CD14-positive monocyte (primary cell): ENCODE results near the gene FOXP1. TPM values are rescaled to one million over a fixed set of nuclear protein-coding genes. Genes with fewer than 3 reads are reported as not detected.

Experiments used
- DNase-seq, 3 donors: peaks; one replicate each; pipeline ENCODE4 v3.0.0-alpha.2; 2011 to 2022
- H2AFZ ChIP-seq: 2 replicates; pipeline ENCODE4 v1.6.0; 2012; ENCODE audit warnings: mild to moderate bottlenecking, low read depth, low read length, inconsistent platforms; ENCODE audit not compliant: insufficient read depth, poor library complexity, severe bottlenecking
- H3K27ac ChIP-seq, 2 donors: 1 replicate in 1 of 2; 2 replicates in 1 of 2; pipeline ENCODE4 v1.5.1; 2012 to 2013; ENCODE audit warnings: low read length in 2 of 2, control low read depth in 1 of 2, inconsistent platforms in 1 of 2, low read depth in 1 of 2, mild to moderate bottlenecking in 1 of 2
- H3K27me3 ChIP-seq, 2 donors: one replicate each; pipeline versions ENCODE4 v1.6.0 to v1.6.1; 2011 to 2013; ENCODE audit warnings: low read length in 2 of 2; ENCODE audit not compliant: control insufficient read depth in 2 of 2, insufficient read depth in 2 of 2
- H3K36me3 ChIP-seq, 2 donors: replicated peaks in 1 of 2; 1 replicate in 1 of 2; 2 replicates in 1 of 2; pipeline versions ENCODE4 v1.5.1 to v1.6.1; 2012 to 2013; ENCODE audit warnings: low read length in 2 of 2, control low read depth in 1 of 2, inconsistent platforms in 1 of 2, mild to moderate bottlenecking in 1 of 2; ENCODE audit not compliant: insufficient read depth in 2 of 2, control insufficient read depth in 1 of 2
- H3K4me1 ChIP-seq, 2 donors: 1 replicate in 1 of 2; 2 replicates in 1 of 2; pipeline versions ENCODE4 v1.5.1 to v1.6.1; 2012 to 2013; ENCODE audit warnings: low read length in 2 of 2, control low read depth in 1 of 2, inconsistent platforms in 1 of 2, mild to moderate bottlenecking in 1 of 2, moderate library complexity in 1 of 2; ENCODE audit not compliant: insufficient read depth in 2 of 2, control insufficient read depth in 1 of 2
- H3K4me2 ChIP-seq: replicated peaks from 2 replicates; pipeline ENCODE3; 2012; ENCODE audit warnings: low read length, moderate library complexity, mild to moderate bottlenecking; ENCODE audit not compliant: poor library complexity, severe bottlenecking; ENCODE audit errors: extremely low read depth
- H3K4me3 ChIP-seq, 3 experiments: fragments of 200-600 bp in 1 of 3; sonication (generic) in 1 of 3; replicated peaks in 1 of 3; 1 replicate in 2 of 3; 2 replicates in 1 of 3; pipeline ENCODE4 v1.5.1; 2011 to 2013; ENCODE audit warnings: low read length in 3 of 3, mild to moderate bottlenecking in 3 of 3, control low read depth in 2 of 3, low read depth in 2 of 3, inconsistent platforms in 1 of 3, moderate library complexity in 1 of 3
- H3K79me2 ChIP-seq: 2 replicates; pipeline ENCODE4 v1.6.0; 2012; ENCODE audit warnings: mild to moderate bottlenecking, control low read depth, inconsistent platforms, low read length, moderate library complexity; ENCODE audit not compliant: insufficient read depth
- H3K9ac ChIP-seq: 2 replicates; pipeline ENCODE4 v1.6.0; 2017; ENCODE audit warnings: low read length, mild to moderate bottlenecking; ENCODE audit not compliant: insufficient read depth, poor library complexity, severe bottlenecking
- H3K9me3 ChIP-seq, 2 donors: replicated peaks in 1 of 2; 1 replicate in 1 of 2; 2 replicates in 1 of 2; pipeline versions ENCODE4 v1.5.1 to v1.6.1; 2012 to 2013; ENCODE audit warnings: low read length in 2 of 2, control low read depth in 1 of 2; ENCODE audit not compliant: control insufficient read depth in 1 of 2, insufficient read depth in 1 of 2
- H4K20me1 ChIP-seq: 2 replicates; pipeline ENCODE4 v1.6.0; 2012; ENCODE audit warnings: mild to moderate bottlenecking, low read length, control low read depth, moderate library complexity; ENCODE audit not compliant: insufficient read depth
- H3K27ac Mint-ChIP-seq, 7 donors: one replicate each; pipeline ENCODE4 v1.8.0; 2020; ENCODE audit warnings: mild to moderate bottlenecking in 7 of 7, mixed read lengths in 7 of 7, moderate library complexity in 6 of 7, inconsistent platforms in 2 of 7
- H3K27me3 Mint-ChIP-seq, 3 donors: one replicate each; pipeline ENCODE4 v1.8.0; 2021 to 2022; ENCODE audit warnings: low read depth in 3 of 3, mild to moderate bottlenecking in 3 of 3, mixed read lengths in 3 of 3, moderate library complexity in 3 of 3, inconsistent platforms in 1 of 3
- H3K36me3 Mint-ChIP-seq, 2 donors: one replicate each; pipeline ENCODE4 v1.8.0; 2020; ENCODE audit warnings: mixed read lengths in 2 of 2, inconsistent platforms in 1 of 2, mild to moderate bottlenecking in 1 of 2
- H3K4me1 Mint-ChIP-seq: one replicate; pipeline ENCODE4 v1.8.0; 2020; ENCODE audit warnings: mild to moderate bottlenecking, mixed read lengths
- H3K4me3 Mint-ChIP-seq, 2 donors: one replicate each; pipeline ENCODE4 v1.8.0; 2020; ENCODE audit warnings: mild to moderate bottlenecking in 2 of 2, mixed read lengths in 2 of 2, moderate library complexity in 1 of 2
- H3K9me3 Mint-ChIP-seq, 7 donors: one replicate each; pipeline ENCODE4 v1.8.0; 2020 to 2022; ENCODE audit warnings: mixed read lengths in 7 of 7, mild to moderate bottlenecking in 6 of 7, moderate library complexity in 6 of 7, inconsistent platforms in 2 of 7
- WGBS: methylation state at CpG from one replicate; pipeline ENCODE4 v1.1.5; 2013; ENCODE audit warnings: missing lambda C conversion rate; ENCODE audit not compliant: insufficient coverage; 5-methylcytosine and 5-hydroxymethylcytosine counted together
- intact Hi-C, 2 donors: fragments of 100-400 bp; cut with micrococcal nuclease; formaldehyde crosslinking; loops; one replicate each; pipeline versions ENCODE4 v1.15.0 to v1.15.1; 2023
- polyA plus RNA-seq, 3 donors: library from polyadenylated mRNA; depleted of rRNA in 1 of 3; unstranded in 2 of 3; stranded (reverse) in 1 of 3; fragments of 300-500 nt in 2 of 3; fragments of >200 nt in 1 of 3; fragmentation: Illumina TruSeq in 2 of 3; gene quantifications; 1 replicate in 2 of 3; 2 replicates in 1 of 3; pipeline ENCODE4 v1.2.3, GENCODE V29; 2012 to 2021
- TF ChIP-seq, protein P1 (sequence below): fragments of 200-600 bp; IDR thresholded peaks from one replicate; pipeline ENCODE4 v1.8.0; 2022; ENCODE audit warnings: antibody characterized with exemption, mild to moderate bottlenecking

FOXP1 gene
- polyA plus RNA-seq, 3 donors, result 25.7 to 42.6 (median 27.8) TPM

DNA sequence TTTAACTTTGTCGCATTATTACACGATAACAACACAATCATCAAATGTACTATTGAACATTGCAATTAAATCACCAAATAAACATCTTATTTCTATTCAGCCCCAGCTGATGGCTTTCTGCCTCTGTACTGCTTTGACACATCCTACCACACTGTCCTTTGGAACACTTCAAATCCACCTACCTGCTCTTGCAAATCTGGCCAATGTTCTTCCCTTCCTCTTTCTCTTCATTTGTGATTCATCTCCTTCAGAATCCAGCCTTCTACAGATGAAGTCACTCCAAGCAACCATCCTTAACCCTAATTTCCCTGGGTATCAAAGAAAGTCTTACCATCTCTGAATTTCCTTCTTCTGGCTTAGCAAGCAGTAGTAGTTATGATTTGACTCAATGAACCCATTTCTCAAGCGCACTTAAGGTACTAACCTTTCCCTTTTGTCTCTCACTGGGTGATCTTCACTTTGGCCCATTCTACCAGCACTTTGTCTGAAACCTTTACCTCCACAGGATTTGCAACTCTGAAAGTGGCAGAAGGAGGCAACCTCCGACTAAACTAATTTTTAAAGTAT lies 502.9 kb downstream of the FOXP1 start:
- intact Hi-C loops, result no loop called here
- H3K27me3 ChIP-seq, result no peaks in the 10 kb centered on the region
- 95% methylated on average over 2 of the region's 4 CpGs for WGBS
- Mint-ChIP-seq H3K36me3 (peaks cover 3 to 14% of the 10 kb centered on the region in 2 donors), H3K9me3 (peaks cover 0 to 2% (median 0%) of the 10 kb centered on the region in 7 donors), H3K4me3 (no peak overlapping the region), H3K27me3 (peaks cover 0 to 2% (median 1%) of the 10 kb centered on the region in 3 donors), H3K4me1 (peaks cover 3% of the 10 kb centered on the region), H3K27ac (no peak overlapping the region)
- no peak overlapping the region for H3K9ac ChIP-seq
- no peak overlapping the region for H3K4me2 ChIP-seq
- no peaks in the 10 kb centered on the region for H3K9me3 ChIP-seq
- TF ChIP-seq, protein P1, sequence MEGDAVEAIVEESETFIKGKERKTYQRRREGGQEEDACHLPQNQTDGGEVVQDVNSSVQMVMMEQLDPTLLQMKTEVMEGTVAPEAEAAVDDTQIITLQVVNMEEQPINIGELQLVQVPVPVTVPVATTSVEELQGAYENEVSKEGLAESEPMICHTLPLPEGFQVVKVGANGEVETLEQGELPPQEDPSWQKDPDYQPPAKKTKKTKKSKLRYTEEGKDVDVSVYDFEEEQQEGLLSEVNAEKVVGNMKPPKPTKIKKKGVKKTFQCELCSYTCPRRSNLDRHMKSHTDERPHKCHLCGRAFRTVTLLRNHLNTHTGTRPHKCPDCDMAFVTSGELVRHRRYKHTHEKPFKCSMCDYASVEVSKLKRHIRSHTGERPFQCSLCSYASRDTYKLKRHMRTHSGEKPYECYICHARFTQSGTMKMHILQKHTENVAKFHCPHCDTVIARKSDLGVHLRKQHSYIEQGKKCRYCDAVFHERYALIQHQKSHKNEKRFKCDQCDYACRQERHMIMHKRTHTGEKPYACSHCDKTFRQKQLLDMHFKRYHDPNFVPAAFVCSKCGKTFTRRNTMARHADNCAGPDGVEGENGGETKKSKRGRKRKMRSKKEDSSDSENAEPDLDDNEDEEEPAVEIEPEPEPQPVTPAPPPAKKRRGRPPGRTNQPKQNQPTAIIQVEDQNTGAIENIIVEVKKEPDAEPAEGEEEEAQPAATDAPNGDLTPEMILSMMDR, result no peak
- no peak overlapping the region for H3K4me3 ChIP-seq
- H3K79me2 ChIP-seq, result peaks cover 9% of the 10 kb centered on the region
- H3K36me3 ChIP-seq, result no peaks in the 10 kb centered on the region
- peaks cover 68% of the 10 kb centered on the region for H4K20me1 ChIP-seq
- no peaks in the 10 kb centered on the region for H3K4me1 ChIP-seq
- DNase-seq, result no peak
- H2AFZ ChIP-seq, result no peak overlapping the region
- H3K27ac ChIP-seq, result no peak overlapping the region

DNA sequence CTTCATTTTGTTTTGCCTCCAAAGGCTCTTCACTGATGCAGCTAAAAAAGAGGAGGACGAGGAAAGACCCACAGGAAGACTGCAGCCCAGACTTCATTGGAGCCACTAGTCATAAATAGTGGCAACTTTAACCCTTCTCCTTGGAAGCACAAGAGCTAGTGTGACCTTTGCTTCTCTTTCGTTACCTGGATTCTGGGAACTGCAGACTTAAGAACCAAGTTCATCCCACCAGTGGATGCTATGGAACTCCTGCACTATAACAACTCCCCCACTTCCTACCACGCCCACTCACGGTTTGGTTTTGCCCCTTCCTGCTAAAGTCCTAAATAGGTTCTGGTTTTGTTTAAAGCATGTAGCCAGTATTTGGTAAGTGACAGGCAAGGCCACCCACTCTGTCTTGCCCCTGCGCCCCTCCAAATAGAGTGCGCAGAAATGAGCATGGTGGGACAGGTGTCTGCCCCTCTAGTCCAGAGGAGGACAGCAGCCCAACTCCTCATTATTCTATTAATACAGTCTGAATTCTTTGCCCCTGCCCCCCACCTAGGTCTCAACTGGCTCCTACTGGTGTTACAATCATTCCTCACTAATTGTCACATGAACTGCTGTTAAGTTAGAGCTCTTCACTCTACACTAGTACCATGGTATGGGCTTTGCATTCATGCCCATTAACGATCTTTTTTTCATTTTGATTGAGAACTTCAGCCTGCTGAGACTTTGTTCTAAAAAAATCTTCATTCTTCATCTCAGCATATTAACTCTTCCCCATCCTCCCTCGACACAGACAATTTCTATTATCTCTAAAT lies 504.6 kb downstream of the FOXP1 start:
- no peaks in the 10 kb centered on the region for H3K4me1 ChIP-seq
- H3K4me3 Mint-ChIP-seq, result no peak overlapping the region
- no peaks in the 10 kb centered on the region for H3K9me3 ChIP-seq
- H3K9ac ChIP-seq, result no peak overlapping the region
- H3K27me3 Mint-ChIP-seq, result peaks cover 0 to 2% (median 1%) of the 10 kb centered on the region in 3 donors
- no peak overlapping the region for H3K27ac ChIP-seq
- no peak overlapping the region for H3K4me2 ChIP-seq
- intact Hi-C loops, result no loop called here
- DNase-seq, result no peak
- peaks cover 3% of the 10 kb centered on the region for H3K4me1 Mint-ChIP-seq
- H4K20me1 ChIP-seq, result peaks cover 64% of the 10 kb centered on the region
- H3K36me3 ChIP-seq, result no peaks in the 10 kb centered on the region
- no peak overlapping the region for H2AFZ ChIP-seq
- H3K27ac Mint-ChIP-seq, result peak overlapping the region in 4 of 7 donors; percentile 1 to 65 (median 51)
- peaks cover 0 to 2% (median 0%) of the 10 kb centered on the region in 7 donors for H3K9me3 Mint-ChIP-seq
- no peaks in the 10 kb centered on the region for H3K27me3 ChIP-seq
- no peak overlapping the region for H3K4me3 ChIP-seq
- TF ChIP-seq, protein P1, result no peak
- 94% methylated on average over 5 of the region's 8 CpGs for WGBS
- peaks cover 5% of the 10 kb centered on the region for H3K79me2 ChIP-seq
- peaks cover 6 to 8% of the 10 kb centered on the region in 2 donors for H3K36me3 Mint-ChIP-seq
